ENCODE data around the gene HTR4.

DNA sequence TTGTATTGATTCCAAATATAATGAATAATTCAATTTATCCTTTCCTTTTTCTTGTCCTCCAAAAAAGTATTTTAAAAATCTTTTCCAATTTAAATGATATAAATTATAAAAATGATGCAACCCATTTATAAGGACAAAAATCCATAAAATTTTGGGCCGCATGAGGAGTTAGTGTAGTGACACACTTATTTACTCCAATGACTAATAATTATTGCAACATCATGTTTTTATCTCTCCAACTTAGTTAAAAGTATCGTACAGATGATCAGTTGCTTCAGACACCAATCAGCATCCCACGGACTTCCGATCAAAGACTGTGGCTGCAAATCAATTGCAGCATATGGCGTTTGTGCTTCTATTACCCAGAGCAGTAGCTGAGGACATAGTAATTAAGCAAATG, 58.6 kb downstream of the HTR4 start:
- TF ChIP-seq POLR2AphosphoS5 (IDR thresholded peaks at IDR 0.05) (no peak), CTCF (IDR thresholded peaks at IDR 0.05) (no peak), POLR2A (IDR thresholded peaks at IDR 0.05) (no peak)

Data from sigmoid colon (tissue), 4 donors.